Caco-2 (cell line): Measurements from ENCODE around the gene NUFIP1. TPM values are rescaled to one million over a fixed set of nuclear protein-coding genes. Genes with fewer than 3 reads are reported as not detected.

Experiments used
- BruUV-seq: library from RNA; stranded (reverse); fragments of 400-500 nt; replicated peaks from 2 replicates; lab custom pipeline; 2021; lab: Mats Ljungman, UMichigan
- CTCF ChIA-PET: fragments of 300-600 bp; sonication (Branson Sonifier 250); formaldehyde crosslinking; loops from one replicate; lab custom pipeline; 2022; ENCODE audit warnings: antibody characterized with exemption; lab: Charles Lee
- POLR2A ChIA-PET: fragments of 300-600 bp; sonication (Branson Sonifier 250); formaldehyde crosslinking; loops from one replicate; lab custom pipeline; 2022; ENCODE audit warnings: antibody characterized with exemption; lab: Charles Lee
- DNase-seq, 2 experiments: peaks; one replicate each; pipeline versions ENCODE4 v3.0.0 to v3.0.0-alpha.2; 2020 to 2022
- H3K27me3 ChIP-seq: replicated peaks from 2 replicates; pipeline ENCODE4 v1.6.0; 2011; ENCODE audit warnings: low read length; ENCODE audit not compliant: control insufficient read depth, insufficient read depth
- H3K36me3 ChIP-seq: 2 replicates; pipeline ENCODE4 v1.5.1; 2011; ENCODE audit warnings: low read length; ENCODE audit not compliant: control insufficient read depth, insufficient read depth
- H3K4me1 ChIP-seq: fragments of 250-450 bp; sonication (Bioruptor Pico); 2 replicates; pipeline ENCODE4 v1.5.1; 2020; ENCODE audit warnings: mild to moderate bottlenecking
- H3K4me3 ChIP-seq: 2 replicates; pipeline ENCODE4 v1.5.1; 2011; ENCODE audit warnings: low read depth, mild to moderate bottlenecking, control low read depth, low read length
- H3K9me3 ChIP-seq: fragments of 250-450 bp; sonication (Bioruptor Pico); 2 replicates; pipeline ENCODE4 v1.5.1; 2020; ENCODE audit warnings: mild to moderate bottlenecking, moderate library complexity
- H3K27ac Mint-ChIP-seq: one replicate; pipeline ENCODE4 v1.8.0; 2022; ENCODE audit warnings: mixed read lengths; ENCODE audit not compliant: unreplicated experiment
- H3K27me3 Mint-ChIP-seq: one replicate; pipeline ENCODE4 v1.8.0; 2022; ENCODE audit warnings: mixed read lengths; ENCODE audit not compliant: insufficient read depth, unreplicated experiment
- H3K36me3 Mint-ChIP-seq: one replicate; pipeline ENCODE4 v1.8.0; 2022; ENCODE audit warnings: mild to moderate bottlenecking, mixed read lengths; ENCODE audit not compliant: insufficient read depth, unreplicated experiment
- H3K4me1 Mint-ChIP-seq: one replicate; pipeline ENCODE4 v1.8.0; 2022; ENCODE audit warnings: low read depth, mixed read lengths; ENCODE audit not compliant: unreplicated experiment
- H3K4me3 Mint-ChIP-seq: one replicate; pipeline ENCODE4 v1.8.0; 2022; ENCODE audit warnings: mild to moderate bottlenecking, moderate library complexity, mixed read lengths; ENCODE audit not compliant: unreplicated experiment
- H3K9me3 Mint-ChIP-seq: one replicate; pipeline ENCODE4 v1.8.0; 2022; ENCODE audit warnings: mixed read lengths; ENCODE audit not compliant: unreplicated experiment
- intact Hi-C: fragments of 100-400 bp; cut with micrococcal nuclease; formaldehyde crosslinking; loops from one replicate; pipeline ENCODE4 v1.10.0; 2022; ENCODE audit not compliant: unreplicated experiment
- total RNA-seq: library from RNA; stranded (reverse); gene quantifications from 2 replicates; pipeline ENCODE4 v1.2.3, GENCODE V29; 2022
- TF ChIP-seq, protein P1 (sequence below), 2 experiments: fragments of 200-600 bp in 1 of 2; IDR thresholded peaks; 1 replicate in 1 of 2; 2 replicates in 1 of 2; pipeline versions ENCODE4 v1.5.1 to v1.8.0; 2011 to 2022; ENCODE audit warnings: antibody characterized with exemption in 1 of 2, control low read depth in 1 of 2, inconsistent platforms in 1 of 2, low read depth in 1 of 2, low read length in 1 of 2, mild to moderate bottlenecking in 1 of 2, moderate library complexity in 1 of 2; ENCODE audit not compliant: insufficient read depth in 1 of 2, severe bottlenecking in 1 of 2, unreplicated experiment in 1 of 2

Gene NUFIP1
- total RNA-seq, 1 experiment from 2014 or later = 15.4 TPM

DNA sequence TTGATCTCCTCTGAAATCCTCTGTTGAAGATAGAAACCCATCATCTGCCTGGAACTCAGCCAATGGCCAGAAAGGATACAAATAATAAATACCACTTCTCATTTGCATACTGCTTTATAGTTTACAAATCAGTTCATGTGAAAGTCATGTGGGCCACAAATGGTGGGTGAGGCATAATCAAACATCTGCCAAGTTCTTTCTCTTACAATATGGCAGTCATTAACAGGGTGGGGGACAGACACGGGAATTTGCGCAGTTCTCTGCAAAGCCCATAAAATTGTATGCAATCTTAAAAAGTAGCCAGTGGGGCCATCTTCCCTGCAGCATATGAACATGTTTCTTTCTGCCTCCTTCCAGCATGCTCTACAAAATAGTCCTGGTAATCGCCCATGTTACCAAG lies 59.6 kb downstream of the NUFIP1 start:
- TF ChIP-seq, protein P1, sequence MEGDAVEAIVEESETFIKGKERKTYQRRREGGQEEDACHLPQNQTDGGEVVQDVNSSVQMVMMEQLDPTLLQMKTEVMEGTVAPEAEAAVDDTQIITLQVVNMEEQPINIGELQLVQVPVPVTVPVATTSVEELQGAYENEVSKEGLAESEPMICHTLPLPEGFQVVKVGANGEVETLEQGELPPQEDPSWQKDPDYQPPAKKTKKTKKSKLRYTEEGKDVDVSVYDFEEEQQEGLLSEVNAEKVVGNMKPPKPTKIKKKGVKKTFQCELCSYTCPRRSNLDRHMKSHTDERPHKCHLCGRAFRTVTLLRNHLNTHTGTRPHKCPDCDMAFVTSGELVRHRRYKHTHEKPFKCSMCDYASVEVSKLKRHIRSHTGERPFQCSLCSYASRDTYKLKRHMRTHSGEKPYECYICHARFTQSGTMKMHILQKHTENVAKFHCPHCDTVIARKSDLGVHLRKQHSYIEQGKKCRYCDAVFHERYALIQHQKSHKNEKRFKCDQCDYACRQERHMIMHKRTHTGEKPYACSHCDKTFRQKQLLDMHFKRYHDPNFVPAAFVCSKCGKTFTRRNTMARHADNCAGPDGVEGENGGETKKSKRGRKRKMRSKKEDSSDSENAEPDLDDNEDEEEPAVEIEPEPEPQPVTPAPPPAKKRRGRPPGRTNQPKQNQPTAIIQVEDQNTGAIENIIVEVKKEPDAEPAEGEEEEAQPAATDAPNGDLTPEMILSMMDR (IDR thresholded peaks at IDR 0.05; ENCODE audit: insufficient read depth in 1 of 2, low read depth in 1 of 2, low read length in 1 of 2, severe bottlenecking in 1 of 2, unreplicated experiment in 1 of 2) = no peak
- H3K27ac Mint-ChIP-seq = no peak overlapping the region

DNA sequence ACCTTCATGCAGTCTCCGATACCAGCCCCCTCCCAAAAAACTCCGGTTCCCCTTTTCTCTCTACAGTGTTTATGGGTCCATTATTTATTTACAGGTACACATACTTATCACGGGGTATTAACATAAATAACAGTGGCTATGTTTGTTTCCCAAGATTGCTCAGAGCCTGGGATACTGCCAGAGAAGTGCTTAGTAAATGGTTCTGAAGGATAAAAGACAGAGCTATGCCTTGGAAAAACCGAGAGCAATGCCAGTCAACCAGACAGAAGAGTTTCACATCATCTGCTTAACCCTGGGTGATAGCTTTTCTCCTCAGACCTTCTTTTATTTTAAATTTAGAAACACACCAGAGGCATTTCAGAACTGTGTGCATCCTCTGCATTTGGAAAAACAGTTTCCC lies 61.3 kb downstream of the NUFIP1 start:
- intact Hi-C loops = no loop called here
- H3K27me3 ChIP-seq = no peaks in the 10 kb centered on the region
- Mint-ChIP-seq H3K4me3 (no peak overlapping the region), H3K36me3 (no peaks in the 10 kb centered on the region), H3K27me3 (no peaks in the 10 kb centered on the region), H3K9me3 (no peaks in the 10 kb centered on the region), H3K4me1 (no peaks in the 10 kb centered on the region), H3K27ac (no peak overlapping the region)
- ChIA-PET POLR2A (no interaction called here), CTCF (no interaction called here)
- no TSS peak for BruUV-seq
- H3K4me3 ChIP-seq = no peak overlapping the region
- no peaks in the 10 kb centered on the region for H3K9me3 ChIP-seq
- no peak for DNase-seq
- TF ChIP-seq, protein P1 (IDR thresholded peaks at IDR 0.05; ENCODE audit: insufficient read depth in 1 of 2, low read depth in 1 of 2, low read length in 1 of 2, severe bottlenecking in 1 of 2, unreplicated experiment in 1 of 2) = no peak
- H3K4me1 ChIP-seq = no peaks in the 10 kb centered on the region
- no peaks in the 10 kb centered on the region for H3K36me3 ChIP-seq

More for the DNA sequence above, 59.6 kb downstream of the NUFIP1 start:
- H3K36me3 Mint-ChIP-seq = no peaks in the 10 kb centered on the region
- peaks cover 1% of the 10 kb centered on the region for H3K4me1 Mint-ChIP-seq
- Histone ChIP-seq H3K36me3 (no peaks in the 10 kb centered on the region), H3K9me3 (no peaks in the 10 kb centered on the region), H3K4me3 (no peak overlapping the region), H3K4me1 (no peaks in the 10 kb centered on the region), H3K27me3 (no peaks in the 10 kb centered on the region)
- ChIA-PET POLR2A (no interaction called here), CTCF (no interaction called here)
- no peak overlapping the region for H3K4me3 Mint-ChIP-seq
- intact Hi-C loops = no loop called here
- no peak for DNase-seq
- no peaks in the 10 kb centered on the region for H3K27me3 Mint-ChIP-seq
- BruUV-seq = no TSS peak
- no peaks in the 10 kb centered on the region for H3K9me3 Mint-ChIP-seq

DNA sequence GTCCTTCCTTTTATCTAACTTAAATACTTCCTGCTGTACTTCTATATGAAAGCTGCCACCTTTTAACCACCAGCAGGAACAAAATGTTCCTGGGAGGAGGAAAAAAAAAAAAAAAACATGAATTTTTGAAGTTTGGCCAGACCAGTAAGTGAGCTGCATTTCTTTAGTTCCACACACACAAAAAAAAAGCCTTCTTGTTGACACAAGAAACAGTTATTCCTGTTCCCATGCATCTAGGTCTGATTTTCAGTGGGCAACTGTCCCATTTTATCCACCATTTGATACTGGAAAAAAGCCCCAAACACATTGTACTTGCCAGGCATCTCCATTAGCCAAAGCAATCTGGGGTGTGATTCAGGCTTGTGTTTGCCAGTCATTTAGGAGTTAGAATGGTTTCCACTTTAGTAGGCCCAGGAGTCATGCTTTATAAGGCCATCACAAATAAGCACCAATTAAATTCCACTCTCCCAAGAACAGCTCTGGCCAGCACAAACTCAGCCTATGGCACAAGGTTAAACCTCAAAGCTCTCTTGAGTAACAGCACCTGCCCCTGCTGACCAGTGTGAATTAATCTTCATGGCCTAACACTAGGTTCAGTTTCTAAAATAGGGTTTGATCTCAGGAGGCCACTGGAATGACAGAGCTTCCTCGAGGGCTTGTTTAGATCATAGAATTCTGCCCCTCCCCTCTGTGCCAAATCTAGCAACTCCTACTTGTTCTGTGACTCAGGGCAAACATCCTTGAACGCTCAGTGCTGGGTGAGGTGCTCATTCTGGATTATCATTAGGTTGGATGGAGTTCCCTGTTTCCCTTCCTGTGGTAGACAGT lies 67.1 kb downstream of the NUFIP1 start:
- Histone ChIP-seq H3K4me1 (peaks cover 7% of the 10 kb centered on the region; the same call in 1 of the 2 replicates), H3K9me3 (no peaks in the 10 kb centered on the region), H3K4me3 (no peak overlapping the region), H3K27me3 (no peaks in the 10 kb centered on the region), H3K36me3 (no peaks in the 10 kb centered on the region)
- DNase-seq = peak; percentile 13 to 40
- H3K27me3 Mint-ChIP-seq = no peaks in the 10 kb centered on the region
- H3K27ac Mint-ChIP-seq = no peak overlapping the region
- ChIA-PET CTCF (no interaction called here), POLR2A (no interaction called here)
- BruUV-seq = no TSS peak
- no peaks in the 10 kb centered on the region for H3K9me3 Mint-ChIP-seq
- intact Hi-C loops = no loop called here
- H3K4me3 Mint-ChIP-seq = no peak overlapping the region
- H3K36me3 Mint-ChIP-seq = no peaks in the 10 kb centered on the region
- TF ChIP-seq, protein P1 (IDR thresholded peaks at IDR 0.05; ENCODE audit: insufficient read depth in 1 of 2, low read depth in 1 of 2, low read length in 1 of 2, severe bottlenecking in 1 of 2, unreplicated experiment in 1 of 2) = no peak
- H3K4me1 Mint-ChIP-seq = no peaks in the 10 kb centered on the region
